ENCODE results near the gene KLHL22.
"Not testable (repeated sequence)": the region's sequence is repeated elsewhere in the genome, so short reads cannot be mapped to it uniquely, and the experiment has no call there.

Gene KLHL22

GRCh38 chr22:20459152-20459542 is 36.4 kb downstream of the KLHL22 start:
- Mint-ChIP-seq H3K9me3 (no peaks in the 10 kb centered on the region), H3K27ac (no peak overlapping the region), H3K27me3 (no peaks in the 10 kb centered on the region), H3K36me3 (peaks cover 27% of the 10 kb centered on the region), H3K4me3 (no peak overlapping the region), H3K4me1 (peaks cover 36% of the 10 kb centered on the region)
- no peak for DNase-seq (ENCODE audit: low spot score in 2 of 2)
- no peak for ATAC-seq (ENCODE audit: low read depth)

GRCh38 chr22:20458530-20459151 is 37.0 kb downstream of the KLHL22 start:
- ATAC-seq (ENCODE audit: low read depth) = no peak
- Mint-ChIP-seq H3K4me1 (peaks cover 31% of the 10 kb centered on the region), H3K27ac (no peak overlapping the region), H3K36me3 (peaks cover 25% of the 10 kb centered on the region), H3K9me3 (no peaks in the 10 kb centered on the region), H3K27me3 (no peaks in the 10 kb centered on the region), H3K4me3 (no peak overlapping the region)
- no peak for DNase-seq (ENCODE audit: low spot score in 2 of 2)

DNA sequence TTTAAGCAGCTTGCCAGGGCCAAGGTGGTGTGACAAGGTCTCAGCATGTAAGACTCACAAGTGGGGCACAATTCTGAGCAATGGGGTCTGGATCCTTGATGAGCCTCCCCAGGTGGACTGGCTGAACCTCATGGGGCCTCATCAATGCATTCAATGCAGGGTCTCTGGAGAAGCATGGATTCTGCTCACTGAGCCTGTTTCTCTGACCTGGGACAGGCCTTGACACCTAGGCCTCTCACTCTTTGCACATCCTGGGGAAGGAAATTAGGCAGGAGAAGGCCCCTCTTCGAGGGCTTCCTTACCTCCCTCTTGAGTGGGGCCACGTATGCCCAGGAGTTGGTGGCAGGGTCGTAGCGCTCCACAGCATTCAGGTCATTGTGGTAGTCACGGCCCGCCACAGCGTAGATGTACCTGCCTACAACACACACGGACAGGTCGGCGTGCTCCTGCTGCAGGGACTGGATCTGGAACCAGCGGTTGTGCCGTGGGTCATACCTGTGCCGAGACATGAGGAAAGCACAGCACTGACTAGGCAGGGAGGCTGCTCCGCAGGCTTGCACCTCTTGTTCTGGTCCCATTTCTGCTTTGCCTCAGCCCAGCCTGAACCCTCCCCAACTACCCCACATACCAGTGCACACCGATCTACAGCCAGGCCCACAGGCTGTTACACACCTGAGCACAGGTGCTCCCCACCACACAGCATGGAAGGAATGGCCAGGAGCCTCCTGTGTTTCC is 37.9 kb downstream of the KLHL22 start:
- H3K4me1 Mint-ChIP-seq = peaks cover 23% of the 10 kb centered on the region
- DNase-seq (ENCODE audit: low spot score in 2 of 2) (no peak), ATAC-seq (ENCODE audit: low read depth) (no peak)
- H3K27me3 Mint-ChIP-seq = no peaks in the 10 kb centered on the region
- no peaks in the 10 kb centered on the region for H3K9me3 Mint-ChIP-seq
- peaks cover 27% of the 10 kb centered on the region for H3K36me3 Mint-ChIP-seq
- H3K4me3 Mint-ChIP-seq = no peak overlapping the region
- H3K27ac Mint-ChIP-seq = no peak overlapping the region

DNA sequence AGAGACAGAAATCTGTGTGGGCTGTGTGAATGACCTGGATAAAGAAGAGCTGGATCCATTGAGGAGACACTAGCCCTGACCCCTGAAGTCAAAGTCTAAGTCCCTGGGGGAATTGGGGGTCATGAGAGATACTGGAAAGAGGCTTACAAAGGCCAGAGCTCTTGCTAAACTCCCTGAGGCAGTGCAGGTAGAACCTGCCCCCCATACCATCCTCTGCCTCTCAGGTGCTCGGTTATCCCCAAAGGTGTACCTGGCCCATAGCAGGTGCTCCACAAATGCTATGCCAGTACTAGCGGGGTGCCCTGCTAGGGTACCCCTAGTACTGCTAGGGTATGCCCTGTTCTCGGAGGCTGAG is 38.9 kb downstream of the KLHL22 start:
- DNase-seq (ENCODE audit: low spot score in 2 of 2) (no peak), ATAC-seq (ENCODE audit: low read depth) (no peak)
- H3K4me3 Mint-ChIP-seq = no peak overlapping the region
- H3K27me3 Mint-ChIP-seq = no peaks in the 10 kb centered on the region
- H3K36me3 Mint-ChIP-seq = peaks cover 34% of the 10 kb centered on the region
- no peaks in the 10 kb centered on the region for H3K9me3 Mint-ChIP-seq
- no peak overlapping the region for H3K27ac Mint-ChIP-seq
- peaks cover 21% of the 10 kb centered on the region for H3K4me1 Mint-ChIP-seq

DNA sequence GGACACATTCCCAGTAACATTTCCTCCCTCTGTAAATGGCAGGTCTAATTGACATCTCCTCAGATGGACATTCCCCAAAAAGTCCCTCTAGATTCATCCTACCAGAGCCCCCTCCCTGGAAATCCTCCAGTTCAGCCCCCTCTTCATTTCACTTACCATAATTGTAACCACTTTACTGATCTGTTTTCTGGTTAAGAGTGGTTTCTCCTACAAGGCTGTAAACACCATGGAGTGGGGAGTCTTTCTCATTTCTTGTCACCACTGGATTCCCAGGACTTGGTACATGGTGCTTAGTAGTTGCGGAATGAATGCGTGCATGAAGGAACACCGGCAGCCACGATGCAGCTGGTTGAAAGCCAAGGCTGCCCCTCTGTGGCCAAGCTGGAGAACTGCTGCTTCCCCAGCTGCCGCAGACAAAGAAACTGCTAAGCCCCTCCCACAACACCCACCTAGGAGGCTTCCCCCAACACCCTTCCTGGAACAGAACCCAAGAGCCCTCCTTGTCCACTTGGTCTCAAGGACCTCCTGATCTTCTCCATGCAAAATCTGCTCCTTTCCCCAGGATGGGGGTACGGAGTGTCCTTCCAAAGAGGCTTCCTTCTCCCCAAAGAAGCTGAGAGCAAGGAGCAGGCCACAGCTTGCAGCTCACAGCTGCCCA is 39.4 kb downstream of the KLHL22 start:
- DNase-seq (ENCODE audit: low spot score in 2 of 2) (peak; percentile 69), ATAC-seq (ENCODE audit: low read depth) (peak; percentile 99)
- Mint-ChIP-seq H3K27ac (no peak overlapping the region), H3K9me3 (no peaks in the 10 kb centered on the region), H3K4me3 (no peak overlapping the region), H3K4me1 (peaks cover 21% of the 10 kb centered on the region), H3K27me3 (no peaks in the 10 kb centered on the region), H3K36me3 (peaks cover 34% of the 10 kb centered on the region)

- Mint-ChIP-seq H3K4me1 (peaks cover 21% of the 10 kb centered on the region), H3K9me3 (no peaks in the 10 kb centered on the region), H3K36me3 (peaks cover 29% of the 10 kb centered on the region), H3K4me3 (no peak overlapping the region), H3K27me3 (no peaks in the 10 kb centered on the region), H3K27ac (no peak overlapping the region)
- DNase-seq (ENCODE audit: low spot score in 2 of 2) (no peak), ATAC-seq (ENCODE audit: low read depth) (no peak)
These were observed 39.9 kb downstream of the KLHL22 start for GRCh38 chr22:20455709-20456063.

DNA sequence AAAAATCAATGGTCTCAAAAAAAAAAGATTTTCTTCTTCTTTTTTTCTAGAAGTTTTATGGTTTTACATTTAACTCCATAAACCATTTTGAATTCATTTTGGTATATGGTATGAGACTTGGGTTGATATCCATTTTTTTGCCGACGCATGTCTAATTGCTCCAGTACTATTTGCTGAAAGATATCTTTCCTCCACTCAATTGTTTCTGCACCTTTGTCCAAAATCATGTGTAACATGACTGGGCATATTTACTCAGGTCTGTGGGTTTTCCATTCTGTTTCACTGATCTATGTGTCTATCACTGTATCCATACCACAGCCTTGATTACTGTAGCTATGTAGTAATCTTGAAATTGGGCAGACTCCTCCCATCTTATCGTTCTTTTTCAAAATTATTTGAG is 42.4 kb downstream of the KLHL22 start:
- Mint-ChIP-seq H3K4me3 (no peak overlapping the region), H3K4me1 (peaks cover 12% of the 10 kb centered on the region), H3K36me3 (peaks cover 20% of the 10 kb centered on the region), H3K27me3 (no peaks in the 10 kb centered on the region), H3K27ac (no peak overlapping the region), H3K9me3 (no peaks in the 10 kb centered on the region)
- DNase-seq (ENCODE audit: low spot score in 2 of 2) (no peak), ATAC-seq (ENCODE audit: low read depth) (no peak)

DNA sequence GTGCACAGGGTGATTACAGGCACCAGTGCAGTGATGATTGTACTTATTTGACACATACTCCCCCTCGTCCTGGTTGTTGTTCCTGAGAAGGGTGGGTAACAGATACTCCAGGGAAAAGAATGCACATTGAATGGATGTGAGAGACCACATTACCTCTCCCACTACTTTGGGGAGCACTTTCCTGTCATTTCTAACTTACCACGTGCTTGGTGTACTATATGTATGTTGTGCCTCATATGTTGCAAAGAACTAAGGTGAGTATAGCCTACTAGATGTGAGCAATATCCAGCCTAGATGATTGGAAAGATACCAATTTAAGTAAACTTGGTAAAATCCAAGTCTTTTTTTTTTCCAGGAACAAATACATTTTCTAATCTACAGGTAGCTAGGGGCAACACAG is 43.7 kb downstream of the KLHL22 start:
- ATAC-seq (ENCODE audit: low read depth) (no peak), DNase-seq (ENCODE audit: low spot score in 2 of 2) (no peak)
- Mint-ChIP-seq H3K36me3 (peaks cover 21% of the 10 kb centered on the region), H3K27me3 (no peaks in the 10 kb centered on the region), H3K9me3 (no peaks in the 10 kb centered on the region), H3K4me1 (peaks cover 12% of the 10 kb centered on the region), H3K4me3 (no peak overlapping the region), H3K27ac (no peak overlapping the region)

- peaks cover 22% of the 10 kb centered on the region for H3K36me3 Mint-ChIP-seq
These were observed 44.3 kb downstream of the KLHL22 start for GRCh38 chr22:20451129-20451778.

GRCh38 chr22:20450551-20450906 is 45.1 kb downstream of the KLHL22 start:
- Mint-ChIP-seq H3K9me3 (no peaks in the 10 kb centered on the region), H3K4me1 (no peaks in the 10 kb centered on the region), H3K27me3 (no peaks in the 10 kb centered on the region), H3K36me3 (peaks cover 16% of the 10 kb centered on the region), H3K27ac (no peak overlapping the region), H3K4me3 (no peak overlapping the region)
- ATAC-seq (ENCODE audit: low read depth) (no peak), DNase-seq (ENCODE audit: low spot score in 2 of 2) (no peak)

More at GRCh38 chr22:20451129-20451778, 44.3 kb downstream of the KLHL22 start:
- H3K27ac Mint-ChIP-seq; H3K27me3 Mint-ChIP-seq; H3K9me3 Mint-ChIP-seq; H3K4me3 Mint-ChIP-seq; ATAC-seq (ENCODE audit: low read depth); H3K4me1 Mint-ChIP-seq; DNase-seq (ENCODE audit: low spot score in 2 of 2): not testable (repeated sequence)

GRCh38 chr22:20449819-20450550 is 45.6 kb downstream of the KLHL22 start:
- no peak overlapping the region for H3K27ac Mint-ChIP-seq
- H3K36me3 Mint-ChIP-seq = peaks cover 13% of the 10 kb centered on the region
- no peak for DNase-seq (ENCODE audit: low spot score in 2 of 2)
- no peak for ATAC-seq (ENCODE audit: low read depth)
- H3K4me1 Mint-ChIP-seq = no peaks in the 10 kb centered on the region
- no peaks in the 10 kb centered on the region for H3K9me3 Mint-ChIP-seq
- no peak overlapping the region for H3K4me3 Mint-ChIP-seq
- no peaks in the 10 kb centered on the region for H3K27me3 Mint-ChIP-seq

DNA sequence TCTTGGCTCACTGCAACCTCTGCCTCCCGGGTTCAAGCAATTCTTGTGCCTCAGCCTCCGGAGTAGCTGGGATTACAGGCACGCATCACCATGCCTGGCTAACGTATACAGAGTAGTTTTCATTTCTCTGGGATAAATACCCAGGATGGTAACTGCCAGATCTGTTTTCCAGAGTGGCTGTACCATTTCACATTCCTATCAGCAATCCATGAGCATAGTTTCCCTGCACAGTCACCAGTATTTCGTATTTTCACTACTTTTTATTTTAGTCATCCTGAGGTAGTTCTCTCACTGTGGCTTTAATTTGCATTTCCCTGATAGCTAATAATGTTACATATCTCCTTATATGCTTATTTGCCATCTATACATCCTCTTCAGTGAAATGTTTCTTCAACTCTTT is 47.0 kb downstream of the KLHL22 start:
- ATAC-seq (ENCODE audit: low read depth) (no peak), DNase-seq (ENCODE audit: low spot score in 2 of 2) (no peak)
- H3K9me3 Mint-ChIP-seq = no peaks in the 10 kb centered on the region
- H3K27ac Mint-ChIP-seq = no peak overlapping the region
- H3K27me3 Mint-ChIP-seq = no peaks in the 10 kb centered on the region
- H3K4me3 Mint-ChIP-seq = no peak overlapping the region
- H3K36me3 Mint-ChIP-seq = peaks cover 18% of the 10 kb centered on the region
- no peaks in the 10 kb centered on the region for H3K4me1 Mint-ChIP-seq

DNA sequence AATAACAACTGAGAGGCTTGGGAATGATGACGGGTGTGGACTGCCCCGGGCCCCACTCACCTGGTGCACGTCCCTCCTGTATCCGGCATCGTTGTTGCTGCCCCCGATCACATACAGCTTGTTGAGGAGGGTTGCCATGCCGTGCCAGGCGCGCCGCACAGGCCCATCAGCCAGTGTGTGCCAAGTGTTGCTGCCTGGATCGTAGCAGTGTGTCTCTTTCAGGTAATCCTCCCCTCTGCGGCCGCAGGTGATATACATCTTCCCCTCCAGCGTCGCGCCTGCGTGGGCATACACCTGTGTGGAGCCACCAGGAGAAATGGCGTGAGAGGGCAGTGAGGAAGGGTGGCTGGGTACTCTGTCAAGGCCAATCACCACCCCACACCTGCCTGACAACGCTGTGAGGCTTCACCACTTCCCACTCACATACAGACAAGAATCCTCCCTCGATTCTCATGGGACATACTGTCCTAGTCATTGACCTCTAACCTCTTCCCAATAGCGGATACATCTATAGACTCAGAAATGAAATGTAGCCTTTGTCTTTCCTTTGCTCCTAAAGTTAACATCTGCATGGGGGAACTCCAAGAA is 49.1 kb downstream of the KLHL22 start:
- no peak overlapping the region for H3K4me3 Mint-ChIP-seq
- H3K27ac Mint-ChIP-seq = no peak overlapping the region
- H3K4me1 Mint-ChIP-seq = no peaks in the 10 kb centered on the region
- DNase-seq (ENCODE audit: low spot score in 2 of 2) (no peak), ATAC-seq (ENCODE audit: low read depth) (no peak)
- H3K36me3 Mint-ChIP-seq = peaks cover 15% of the 10 kb centered on the region
- no peaks in the 10 kb centered on the region for H3K9me3 Mint-ChIP-seq
- H3K27me3 Mint-ChIP-seq = no peaks in the 10 kb centered on the region
